ENCODE measurements around the gene LMBRD1.

- TF ChIP-seq CTCF (IDR thresholded peaks at IDR 0.05; ENCODE audit: borderline replicate concordance, extremely low read depth, low read length, poor library complexity, severe bottlenecking): no peak
- TF ChIP-seq EZH2 (IDR thresholded peaks at IDR 0.05; ENCODE audit: borderline replicate concordance, low read depth, low read length, severe bottlenecking): no peak
Measured at GRCh38 chr6:69673298-69673697, 123.5 kb downstream of the LMBRD1 start.
